H1 (cell line): ENCODE measurements around the gene SSBP3. TPM values are rescaled to one million over a fixed set of nuclear protein-coding genes. Genes with fewer than 3 reads are reported as not detected.
"Not testable (repeated sequence)": the region's sequence is repeated elsewhere in the genome, so short reads cannot be mapped to it uniquely, and the experiment has no call there.

ENCODE experiments used
- CTCF ChIA-PET: fragments of 300-600 bp; sonication (Branson Sonifier 250); formaldehyde crosslinking; loops from one replicate; lab custom pipeline; 2021; ENCODE audit not compliant: partially characterized antibody; lab: Charles Lee
- POLR2A ChIA-PET: fragments of 300-600 bp; sonication (Branson Sonifier 250); formaldehyde crosslinking; loops from one replicate; lab custom pipeline; 2021; ENCODE audit warnings: inconsistent platforms; ENCODE audit not compliant: partially characterized antibody; lab: Charles Lee
- DNase-seq, 2 experiments: peaks; one replicate each; pipeline versions ENCODE4 v3.0.0 to v3.0.0-alpha.2; 2010 to 2022; ENCODE audit warnings: low spot score in 2 of 2, low read depth in 1 of 2, mixed read lengths in 1 of 2
- FAIRE-seq: peaks from 2 replicates; lab custom pipeline; 2011; peaks lifted over from hg19 to GRCh38; lab: Jason Lieb, UNC
- H2AFZ ChIP-seq: 2 replicates; pipeline ENCODE4 v1.8.1; 2012; ENCODE audit warnings: low read length, inconsistent platforms
- H2AK5ac ChIP-seq: 2 replicates; pipeline ENCODE4 v1.6.1; 2013; ENCODE audit warnings: low read depth, low read length
- H2BK120ac ChIP-seq: replicated peaks from 2 replicates; pipeline ENCODE3; 2013; ENCODE audit warnings: low read depth, low read length, inconsistent platforms
- H2BK12ac ChIP-seq: 2 replicates; pipeline ENCODE4 v1.6.1; 2013; ENCODE audit warnings: low read depth, low read length
- H2BK15ac ChIP-seq: 2 replicates; pipeline ENCODE4 v1.6.1; 2013; ENCODE audit warnings: low read length
- H2BK20ac ChIP-seq: 2 replicates; pipeline ENCODE4 v1.6.1; 2013; ENCODE audit warnings: low read length
- H2BK5ac ChIP-seq: 2 replicates; pipeline ENCODE4 v1.6.1; 2013; ENCODE audit warnings: low read depth, low read length
- H3K14ac ChIP-seq: 2 replicates; pipeline ENCODE4 v1.6.1; 2013; ENCODE audit warnings: inconsistent platforms; ENCODE audit not compliant: insufficient read length
- H3K18ac ChIP-seq: 2 replicates; pipeline ENCODE4 v1.6.1; 2013; ENCODE audit warnings: low read length; ENCODE audit errors: extremely low read depth
- H3K23ac ChIP-seq: 2 replicates; pipeline ENCODE4 v1.6.1; 2013; ENCODE audit warnings: inconsistent platforms; ENCODE audit not compliant: insufficient read length
- H3K23me2 ChIP-seq: 2 replicates; pipeline ENCODE4 v1.6.1; 2013; ENCODE audit warnings: low read depth, low read length
- H3K27ac ChIP-seq: 2 replicates; pipeline ENCODE4 v1.6.1; 2011; ENCODE audit warnings: low read depth, low read length, inconsistent platforms
- H3K27me3 ChIP-seq, 4 experiments: replicated peaks in 1 of 4; 1 replicate in 1 of 4; 2 replicates in 3 of 4; pipeline versions ENCODE4 v1.6.1 to v1.8.1; 2011 to 2013; ENCODE audit warnings: low read length in 3 of 4, mild to moderate bottlenecking in 3 of 4, inconsistent platforms in 2 of 4, mixed read lengths in 2 of 4, moderate library complexity in 1 of 4; ENCODE audit not compliant: control insufficient read depth in 3 of 4, insufficient read depth in 3 of 4; ENCODE audit errors: extremely low read depth in 1 of 4
- H3K36me3 ChIP-seq, 4 experiments: 2 replicates each; pipeline versions ENCODE4 v1.6.1 to v1.8.1; 2011 to 2013; ENCODE audit warnings: mild to moderate bottlenecking in 4 of 4, low read length in 3 of 4, moderate library complexity in 2 of 4, control low read depth in 1 of 4, inconsistent platforms in 1 of 4; ENCODE audit not compliant: insufficient read depth in 4 of 4, control insufficient read depth in 2 of 4
- H3K4ac ChIP-seq: replicated peaks from 2 replicates; pipeline ENCODE3; 2013; ENCODE audit warnings: low read length, low read depth, mixed read lengths, inconsistent platforms; ENCODE audit not compliant: insufficient read length
- H3K4me1 ChIP-seq, 4 experiments: replicated peaks in 1 of 4; 1 replicate in 1 of 4; 2 replicates in 3 of 4; pipeline versions ENCODE4 v1.6.1 to v1.8.1; 2011 to 2013; ENCODE audit warnings: low read length in 3 of 4, inconsistent platforms in 2 of 4, mixed read lengths in 1 of 4; ENCODE audit not compliant: insufficient read depth in 4 of 4, control insufficient read depth in 3 of 4
- H3K4me2 ChIP-seq, 2 experiments: 2 replicates each; pipeline versions ENCODE4 v1.6.1 to v1.8.1; 2011 to 2013; ENCODE audit warnings: low read depth in 2 of 2, low read length in 2 of 2, control low read depth in 1 of 2, inconsistent platforms in 1 of 2, mild to moderate bottlenecking in 1 of 2; ENCODE audit not compliant: insufficient read depth in 1 of 2
- H3K4me3 ChIP-seq, 4 experiments: fragments of 200-600, 300-600 bp in 1 of 4; sonication (generic), shearing (Covaris generic), sonication (Bioruptor Twin) in 1 of 4; 2 replicates each; pipeline versions ENCODE4 v1.5.1 to v1.8.1; 2011 to 2016; ENCODE audit warnings: low read length in 4 of 4, low read depth in 3 of 4, control low read depth in 2 of 4, inconsistent platforms in 2 of 4, mild to moderate bottlenecking in 2 of 4, mixed read lengths in 1 of 4, moderate library complexity in 1 of 4; ENCODE audit not compliant: insufficient read depth in 2 of 4; ENCODE audit errors: extremely low read depth in 1 of 4
- H3K56ac ChIP-seq: replicated peaks from 2 replicates; pipeline ENCODE3; 2013; ENCODE audit warnings: low read depth, mild to moderate bottlenecking, mixed read lengths, low read length, inconsistent platforms; ENCODE audit not compliant: insufficient read length
- H3K79me1 ChIP-seq: 2 replicates; pipeline ENCODE4 v1.6.1; 2013; ENCODE audit warnings: low read depth, low read length, control low read depth
- H3K79me2 ChIP-seq, 2 experiments: 2 replicates each; pipeline versions ENCODE4 v1.6.1 to v1.8.1; 2012 to 2013; ENCODE audit warnings: low read length in 2 of 2, mild to moderate bottlenecking in 2 of 2, inconsistent platforms in 1 of 2; ENCODE audit not compliant: insufficient read depth in 2 of 2, control insufficient read depth in 1 of 2
- H3K9ac ChIP-seq, 4 experiments: replicated peaks in 1 of 4; 1 replicate in 1 of 4; 2 replicates in 3 of 4; pipeline versions ENCODE4 v1.6.1 to v1.8.1; 2011 to 2013; ENCODE audit warnings: low read depth in 3 of 4, low read length in 3 of 4, control low read depth in 2 of 4, mild to moderate bottlenecking in 2 of 4, moderate library complexity in 2 of 4, inconsistent platforms in 1 of 4; ENCODE audit errors: extremely low read depth in 1 of 4
- H3K9me3 ChIP-seq, 2 experiments: 2 replicates each; pipeline versions ENCODE4 v1.6.1 to v1.8.1; 2012 to 2013; ENCODE audit warnings: mild to moderate bottlenecking in 2 of 2, moderate library complexity in 2 of 2, control low read depth in 1 of 2, inconsistent platforms in 1 of 2, low read depth in 1 of 2, low read length in 1 of 2, mixed read lengths in 1 of 2; ENCODE audit not compliant: insufficient read depth in 2 of 2
- H4K20me1 ChIP-seq, 2 experiments: replicated peaks in 1 of 2; 2 replicates each; pipeline versions ENCODE3 to v1.8.1; 2011 to 2013; ENCODE audit warnings: inconsistent platforms in 2 of 2, low read length in 2 of 2, mild to moderate bottlenecking in 1 of 2; ENCODE audit not compliant: insufficient read depth in 2 of 2, control insufficient read depth in 1 of 2
- H4K5ac ChIP-seq: 2 replicates; pipeline ENCODE4 v1.6.1; 2013; ENCODE audit warnings: low read length, low read depth, mixed read lengths, inconsistent platforms; ENCODE audit not compliant: insufficient read length
- H4K8ac ChIP-seq: 2 replicates; pipeline ENCODE4 v1.8.0; 2013; ENCODE audit warnings: mild to moderate bottlenecking, moderate library complexity, low read length, inconsistent platforms; ENCODE audit not compliant: insufficient read depth; ENCODE audit errors: extremely low read depth
- H4K91ac ChIP-seq: replicated peaks from 2 replicates; pipeline ENCODE3; 2013; ENCODE audit warnings: low read length, mixed read lengths, inconsistent platforms; ENCODE audit not compliant: insufficient read length
- WGBS, 2 experiments: shearing (Covaris generic) in 1 of 2; methylation state at CpG; one replicate each; pipeline versions ENCODE4 v1.1.6 to v1.1.7; 2013 to 2015; ENCODE audit warnings: low lambda C conversion rate in 2 of 2, mixed read lengths in 2 of 2, inconsistent platforms in 1 of 2, low coverage in 1 of 2, missing lambda C conversion rate in 1 of 2; ENCODE audit not compliant: insufficient replicate concordance in 2 of 2, insufficient coverage in 1 of 2, insufficient read length in 1 of 2; ENCODE audit errors: extremely low coverage in 1 of 2, missing lambda C conversion rate in 1 of 2; 5-methylcytosine and 5-hydroxymethylcytosine counted together
- polyA plus RNA-seq, 7 experiments: library from polyadenylated mRNA; depleted of rRNA in 3 of 7; stranded (reverse) in 5 of 7; unstranded in 2 of 7; fragments of >200 nt in 5 of 7; fragments of 200-250 nt in 2 of 7; gene quantifications; 1 replicate in 5 of 7; 2 replicates in 1 of 7; 4 replicates in 1 of 7; pipeline versions ENCODE4 v1.2.1 to v1.2.3, GENCODE V29; 2011 to 2013; ENCODE audit warnings: missing spikeins in 2 of 7, mixed read lengths in 2 of 7
- total RNA-seq: library from RNA; stranded (reverse); fragmentation: NEBNext Ultra II Directional; extraction: Animal tissue kit (Norgen Biotek cat#: 25700); gene quantifications from 2 replicates; pipeline ENCODE4 v1.2.1, GENCODE V29; 2021

SSBP3 gene
- total and polyA plus RNA-seq, 2 of the 8 experiments (the other 6 are each of a cell fraction or from before 2014, with no cell fraction given): 99.7 to 133 TPM

DNA sequence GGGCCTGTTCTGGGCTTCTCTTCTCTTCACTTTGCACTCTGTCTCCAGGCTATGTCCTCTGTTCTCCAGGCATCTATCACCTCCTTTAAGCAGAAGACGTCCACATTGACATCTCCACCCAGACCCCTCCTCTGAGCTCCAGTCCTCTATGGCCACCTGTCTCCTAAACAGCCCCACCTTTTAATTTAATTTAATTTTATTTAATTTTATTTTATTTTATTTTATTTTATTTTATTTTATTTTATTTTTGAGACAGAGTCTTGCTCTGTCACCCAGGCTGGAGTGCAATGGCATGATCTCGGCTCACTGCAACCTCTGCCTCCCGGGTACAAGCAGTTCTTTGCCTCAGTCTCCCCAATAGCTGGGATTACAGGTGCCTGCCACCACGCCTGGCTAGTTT, 43.2 kb upstream of the SSBP3 start:
- H3K4me1 ChIP-seq, H2BK15ac ChIP-seq: not testable (repeated sequence)
- CTCF ChIA-PET: interaction anchor here (0.8 to 1.6 kb wide), 4 partner anchors 9 to 35 kb away, joined by 3 to 4 read pairs (median 4); no protein-coding TSS in a partner anchor

DNA sequence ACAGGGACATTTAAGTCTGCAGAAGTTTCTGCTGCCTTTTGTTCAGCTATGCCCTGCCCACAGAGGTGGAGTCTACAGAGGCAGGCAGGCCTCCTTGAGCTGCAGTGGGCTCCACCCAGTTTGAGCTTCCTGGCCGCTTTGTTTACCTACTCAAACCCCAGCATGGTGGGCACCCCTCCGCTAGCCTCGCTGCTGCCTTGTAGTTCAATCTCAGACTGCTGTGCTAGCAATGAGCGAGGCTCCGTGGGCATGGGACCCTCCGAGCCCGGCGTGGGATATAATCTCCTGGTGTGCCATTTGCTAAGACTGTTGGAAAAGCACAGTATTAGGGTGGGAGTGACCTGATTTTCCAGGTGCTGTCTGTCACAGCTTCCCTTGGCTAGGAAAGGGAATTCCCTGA, 42.6 kb upstream of the SSBP3 start:
- not testable (repeated sequence) for H2BK120ac ChIP-seq, H2BK20ac ChIP-seq, H3K79me1 ChIP-seq, H2AFZ ChIP-seq, H2AK5ac ChIP-seq, FAIRE-seq, DNase-seq, H3K56ac ChIP-seq, H3K23ac ChIP-seq, H4K8ac ChIP-seq, H3K27me3 ChIP-seq, H3K23me2 ChIP-seq, H3K9ac ChIP-seq, H4K91ac ChIP-seq, H4K20me1 ChIP-seq, H3K18ac ChIP-seq, H3K4me2 ChIP-seq, H3K79me2 ChIP-seq, H2BK5ac ChIP-seq, H3K36me3 ChIP-seq, H4K5ac ChIP-seq, H3K14ac ChIP-seq, H3K4me3 ChIP-seq, H3K4me1 ChIP-seq, H2BK15ac ChIP-seq, H3K27ac ChIP-seq, H3K4ac ChIP-seq, H2BK12ac ChIP-seq
- peaks cover 14 to 17% of the 10 kb centered on the region in 2 experiments for H3K9me3 ChIP-seq
- 99% methylated on average over 8 of the region's 8 CpGs; no CpG with 5 or more reads in 1 of the 2 experiments for WGBS, 2 experiments
- ChIA-PET POLR2A (interaction anchor here (1.2 to 1.4 kb wide), 2 partner anchors 13 to 29 kb away, joined by 3 read pairs; no protein-coding TSS in a partner anchor), CTCF (interaction anchor here (0.7 to 1.6 kb wide), 3 partner anchors 33 to 100 kb away, joined by 3 read pairs; no protein-coding TSS in a partner anchor)

More for the DNA sequence above, 43.2 kb upstream of the SSBP3 start:
- not testable (repeated sequence) for H3K4ac ChIP-seq, FAIRE-seq, H3K4me3 ChIP-seq, H3K27me3 ChIP-seq, H3K79me2 ChIP-seq, H3K9ac ChIP-seq, H3K18ac ChIP-seq, H2BK12ac ChIP-seq, DNase-seq, H2AK5ac ChIP-seq, H4K5ac ChIP-seq, H3K79me1 ChIP-seq, H2AFZ ChIP-seq, H3K23ac ChIP-seq, H3K36me3 ChIP-seq, H2BK20ac ChIP-seq, H2BK5ac ChIP-seq, H3K14ac ChIP-seq, H3K27ac ChIP-seq, H4K91ac ChIP-seq, H3K23me2 ChIP-seq, H3K4me2 ChIP-seq, H4K8ac ChIP-seq, H4K20me1 ChIP-seq, H3K56ac ChIP-seq, H2BK120ac ChIP-seq
- 90% methylated on average over 4 of the region's 4 CpGs; no CpG with 5 or more reads in 1 of the 2 experiments for WGBS, 2 experiments
- peaks cover 14 to 17% of the 10 kb centered on the region in 2 experiments for H3K9me3 ChIP-seq
- POLR2A ChIA-PET: interaction anchor here (1.2 kb wide), 1 partner anchor 28 kb away, joined by 3 read pairs; no protein-coding TSS in a partner anchor
